GM23338 (cell line): ENCODE measurements around the gene UBL3. TPM values are rescaled to one million over a fixed set of nuclear protein-coding genes. Genes with fewer than 3 reads are reported as not detected.

Experiments used
- ATAC-seq: fragments of 200-7000 bp; cut with Tn5 transposase; 3 replicates; pipeline ENCODE4 v1.9.1; 2020
- DNase-seq: peaks from one replicate; pipeline ENCODE4 v3.0.0-alpha.2; 2015; ENCODE audit warnings: low spot score
- H2AFZ ChIP-seq: fragments of 200-600 bp; sonication (generic); 2 replicates; pipeline ENCODE4 v1.8.0; 2016; ENCODE audit warnings: antibody characterized with exemption, mild to moderate bottlenecking, moderate library complexity
- H3F3A ChIP-seq: fragments of 200-600 bp; sonication (generic); replicated peaks from 2 replicates; pipeline ENCODE4 v1.8.0; 2017; ENCODE audit warnings: antibody characterized with exemption, mixed run types, low read depth
- H3K27ac ChIP-seq: fragments of 200-600 bp; sonication (generic); 2 replicates; pipeline ENCODE4 v1.6.1; 2016; ENCODE audit warnings: low read depth
- H3K27me3 ChIP-seq: fragments of 200-600 bp; sonication (generic); 2 replicates; pipeline ENCODE4 v1.8.0; 2016; ENCODE audit warnings: mild to moderate bottlenecking, mixed run types, moderate library complexity; ENCODE audit not compliant: insufficient read depth
- H3K36me3 ChIP-seq: fragments of 200-600 bp; sonication (generic); 2 replicates; pipeline ENCODE4 v1.8.0; 2016; ENCODE audit warnings: mild to moderate bottlenecking; ENCODE audit not compliant: insufficient read depth
- H3K4me1 ChIP-seq: fragments of 200-600 bp; sonication (generic); 2 replicates; pipeline ENCODE4 v1.8.0; 2016; ENCODE audit warnings: mild to moderate bottlenecking, moderate library complexity; ENCODE audit not compliant: insufficient read depth
- H3K4me2 ChIP-seq: fragments of 200-600 bp; sonication (generic); 2 replicates; pipeline ENCODE4 v1.7.1; 2017; ENCODE audit warnings: mixed run types
- H3K4me3 ChIP-seq: fragments of 200-600 bp; sonication (generic); 2 replicates; pipeline ENCODE4 v1.6.1; 2016; ENCODE audit warnings: mixed run types
- H3K79me2 ChIP-seq: fragments of 200-600 bp; sonication (generic); replicated peaks from 2 replicates; pipeline ENCODE4 v1.8.0; 2017; ENCODE audit warnings: mild to moderate bottlenecking; ENCODE audit not compliant: insufficient read depth
- H3K9me2 ChIP-seq: fragments of 200-600 bp; sonication (generic); 2 replicates; pipeline ENCODE4 v1.8.0; 2017; ENCODE audit not compliant: insufficient read depth
- H4K20me1 ChIP-seq: fragments of 200-600 bp; sonication (generic); replicated peaks from 2 replicates; pipeline ENCODE4 v1.8.0; 2017; ENCODE audit warnings: mild to moderate bottlenecking; ENCODE audit not compliant: insufficient read depth
- H3K27ac Mint-ChIP-seq: 2 replicates; pipeline ENCODE4 v1.8.0; 2020; ENCODE audit warnings: inconsistent platforms, mild to moderate bottlenecking, moderate library complexity, mixed read lengths
- H3K27me3 Mint-ChIP-seq: 3 replicates; pipeline ENCODE4 v1.8.0; 2022; ENCODE audit warnings: low read depth, mild to moderate bottlenecking, moderate library complexity, mixed read lengths, inconsistent platforms; ENCODE audit not compliant: insufficient read depth, poor library complexity
- H3K36me3 Mint-ChIP-seq: 3 replicates; pipeline ENCODE4 v1.8.0; 2021; ENCODE audit warnings: low read depth, mild to moderate bottlenecking, inconsistent platforms, moderate library complexity, mixed read lengths
- H3K4me1 Mint-ChIP-seq: 3 replicates; pipeline ENCODE4 v1.8.0; 2020; ENCODE audit warnings: mild to moderate bottlenecking, inconsistent platforms, mixed read lengths
- H3K4me3 Mint-ChIP-seq: 3 replicates; pipeline ENCODE4 v1.8.0; 2021; ENCODE audit warnings: moderate library complexity, mild to moderate bottlenecking, inconsistent platforms, mixed read lengths
- H3K9me3 Mint-ChIP-seq: 3 replicates; pipeline ENCODE4 v1.8.0; 2020; ENCODE audit warnings: moderate library complexity, mild to moderate bottlenecking, inconsistent platforms, mixed read lengths
- CREB1 ChIP-seq: fragments of 250-450 bp; sonication (Bioruptor Pico); IDR thresholded peaks from 2 replicates; pipeline ENCODE4 v1.5.0; 2020; ENCODE audit warnings: low read depth, mild to moderate bottlenecking, moderate library complexity
- ETS1 ChIP-seq: IDR thresholded peaks from 2 replicates; pipeline ENCODE4 v1.6.1; 2016; ENCODE audit warnings: antibody characterized with exemption
- EZH2 ChIP-seq: fragments of 200-600 bp; sonication (generic); IDR thresholded peaks from one replicate; pipeline ENCODE4 v1.8.0; 2017; ENCODE audit warnings: antibody characterized with exemption, mild to moderate bottlenecking, low read depth; ENCODE audit not compliant: unreplicated experiment
- EZH2phosphoT487 ChIP-seq: fragments of 200-600 bp; sonication (generic); IDR thresholded peaks from one replicate; pipeline ENCODE4 v1.8.1; 2018; ENCODE audit warnings: antibody characterized with exemption; ENCODE audit not compliant: unreplicated experiment
- JUNB ChIP-seq: IDR thresholded peaks from one replicate; pipeline ENCODE4 v1.6.1; 2016; ENCODE audit warnings: antibody characterized with exemption; ENCODE audit not compliant: unreplicated experiment
- REST ChIP-seq: IDR thresholded peaks from one replicate; pipeline ENCODE4 v1.6.1; 2018; ENCODE audit warnings: antibody characterized with exemption; ENCODE audit not compliant: unreplicated experiment
- ZNF462 ChIP-seq: fragments of 250-450 bp; sonication (Bioruptor Pico); IDR thresholded peaks from 2 replicates; pipeline ENCODE4 v1.5.0; 2020; ENCODE audit warnings: mild to moderate bottlenecking, moderate library complexity
- polyA plus RNA-seq: library from polyadenylated mRNA; unstranded; fragments of >200 nt; fragmentation: Nextera tagmentation; extraction: Ambion mirVana; gene quantifications from 2 replicates; pipeline ENCODE4 v1.2.1, GENCODE V29; 2016
- total RNA-seq: library from RNA; depleted of rRNA; stranded (reverse); fragments of >200 nt; shearing (Covaris generic); gene quantifications from 2 replicates; pipeline ENCODE4 v1.2.3, GENCODE V29; 2014

UBL3 gene
- total and polyA plus RNA-seq, 2 experiments from 2014 or later = 9.7 to 21.1 TPM

GRCh38 chr13:29749401-29750182 is 100.8 kb downstream of the UBL3 start:
- Histone ChIP-seq H2AFZ (no peak overlapping the region), H3F3A (no peaks in the 10 kb centered on the region), H3K4me1 (peaks cover 10% of the 10 kb centered on the region), H3K27me3 (no peaks in the 10 kb centered on the region), H3K4me2 (no peak overlapping the region), H3K27ac (no peak overlapping the region), H3K36me3 (no peaks in the 10 kb centered on the region), H3K9me2 (no peaks in the 10 kb centered on the region), H4K20me1 (no peaks in the 10 kb centered on the region), H3K79me2 (no peaks in the 10 kb centered on the region), H3K4me3 (no peak overlapping the region)
- Mint-ChIP-seq H3K27me3 (peaks cover 4% of the 10 kb centered on the region), H3K4me1 (peaks cover 12% of the 10 kb centered on the region), H3K36me3 (no peaks in the 10 kb centered on the region), H3K27ac (no peak overlapping the region; the same call in 1 of the 2 replicates), H3K9me3 (no peaks in the 10 kb centered on the region), H3K4me3 (no peak overlapping the region)
- no peak for ATAC-seq
- TF ChIP-seq REST = no peak
- TF ChIP-seq JUNB = no peak
- no peak for TF ChIP-seq ETS1
- no peak for TF ChIP-seq ZNF462 (CRISPR knock-in tag)
- no peak for TF ChIP-seq EZH2phosphoT487
- no peak for TF ChIP-seq CREB1 (CRISPR knock-in tag)
- no peak for TF ChIP-seq EZH2
- DNase-seq = no peak
